ENCODE data around the gene MEA1. TPM values are rescaled to one million over a fixed set of nuclear protein-coding genes. Genes with fewer than 3 reads are reported as not detected.

MEA1 gene
- total RNA-seq, 4 donors from 2014 or later: 46.3 to 57.8 (median 52.0) TPM

DNA sequence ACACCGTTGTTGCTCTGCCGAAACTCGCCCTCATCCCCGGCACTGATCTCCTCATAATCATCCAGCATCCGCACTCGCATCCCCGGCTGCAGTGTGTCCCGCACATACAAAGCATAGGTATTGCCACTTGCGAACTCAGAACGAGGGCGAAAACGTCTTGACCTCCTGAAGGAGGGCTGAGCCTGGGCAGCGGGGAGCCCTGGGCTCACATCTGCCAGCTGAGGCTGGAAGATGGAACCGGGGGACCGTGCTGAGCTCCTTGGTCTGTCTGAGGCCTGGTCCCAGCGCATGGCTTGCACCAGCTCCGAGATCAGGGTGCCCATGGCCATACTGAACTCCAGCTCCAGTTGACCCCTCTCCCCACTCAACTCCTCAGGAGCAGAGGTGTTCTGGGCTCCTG lies 37.2 kb upstream of the MEA1 start:
- TF ChIP-seq, protein P1, sequence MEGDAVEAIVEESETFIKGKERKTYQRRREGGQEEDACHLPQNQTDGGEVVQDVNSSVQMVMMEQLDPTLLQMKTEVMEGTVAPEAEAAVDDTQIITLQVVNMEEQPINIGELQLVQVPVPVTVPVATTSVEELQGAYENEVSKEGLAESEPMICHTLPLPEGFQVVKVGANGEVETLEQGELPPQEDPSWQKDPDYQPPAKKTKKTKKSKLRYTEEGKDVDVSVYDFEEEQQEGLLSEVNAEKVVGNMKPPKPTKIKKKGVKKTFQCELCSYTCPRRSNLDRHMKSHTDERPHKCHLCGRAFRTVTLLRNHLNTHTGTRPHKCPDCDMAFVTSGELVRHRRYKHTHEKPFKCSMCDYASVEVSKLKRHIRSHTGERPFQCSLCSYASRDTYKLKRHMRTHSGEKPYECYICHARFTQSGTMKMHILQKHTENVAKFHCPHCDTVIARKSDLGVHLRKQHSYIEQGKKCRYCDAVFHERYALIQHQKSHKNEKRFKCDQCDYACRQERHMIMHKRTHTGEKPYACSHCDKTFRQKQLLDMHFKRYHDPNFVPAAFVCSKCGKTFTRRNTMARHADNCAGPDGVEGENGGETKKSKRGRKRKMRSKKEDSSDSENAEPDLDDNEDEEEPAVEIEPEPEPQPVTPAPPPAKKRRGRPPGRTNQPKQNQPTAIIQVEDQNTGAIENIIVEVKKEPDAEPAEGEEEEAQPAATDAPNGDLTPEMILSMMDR (IDR thresholded peaks at IDR 0.05; ENCODE audit: low read depth): no peak

DNA sequence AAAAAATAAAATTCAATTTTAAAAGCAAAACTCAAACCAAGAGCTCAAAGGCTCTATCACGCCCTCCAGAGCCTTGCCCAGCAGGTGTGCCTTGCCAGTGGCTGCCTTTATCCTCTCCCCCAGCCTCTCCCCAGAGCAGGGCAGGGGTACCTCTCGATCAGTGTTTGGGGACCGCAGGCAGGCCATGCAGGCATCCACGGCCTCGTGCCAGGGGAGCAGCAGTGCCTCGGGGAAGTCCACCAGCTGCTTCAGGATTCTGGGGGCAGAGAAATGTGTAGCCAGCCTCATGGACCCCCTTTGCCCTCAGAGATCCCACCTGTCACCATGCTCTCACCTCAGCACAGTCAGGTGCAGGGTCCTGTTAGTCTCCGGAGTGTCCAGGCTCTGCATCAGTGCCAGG lies 34.3 kb upstream of the MEA1 start:
- TF ChIP-seq, protein P1 (IDR thresholded peaks at IDR 0.05; ENCODE audit: low read depth): no peak

DNA sequence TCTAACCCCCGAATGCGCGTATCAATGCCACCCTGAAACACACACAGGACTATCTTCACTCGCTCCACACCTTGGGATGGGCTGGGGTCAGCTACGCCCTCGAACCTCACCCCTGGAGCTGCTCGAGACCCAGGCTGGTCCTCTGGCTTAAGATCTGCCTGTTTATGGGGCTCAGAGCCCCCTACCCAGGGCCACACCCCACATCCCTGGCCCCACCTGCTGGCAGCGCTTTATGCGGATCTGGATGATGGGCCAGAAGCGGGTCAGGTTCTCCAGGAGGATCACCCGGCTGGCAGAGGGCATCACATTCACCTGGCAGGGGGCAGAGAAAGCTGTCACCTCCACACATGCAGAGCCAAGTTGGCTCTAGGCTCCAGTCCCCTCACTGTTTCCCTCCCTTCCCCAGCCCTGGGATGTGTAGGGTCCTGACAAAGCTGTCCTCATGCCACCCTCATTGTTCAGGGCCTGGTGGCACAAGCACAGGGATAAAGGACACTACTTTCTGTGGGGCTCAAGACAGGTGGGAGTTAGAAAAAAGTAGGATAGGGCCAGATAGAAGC lies 31.7 kb upstream of the MEA1 start:
- TF ChIP-seq, protein P1 (IDR thresholded peaks at IDR 0.05; ENCODE audit: low read depth): no peak

DNA sequence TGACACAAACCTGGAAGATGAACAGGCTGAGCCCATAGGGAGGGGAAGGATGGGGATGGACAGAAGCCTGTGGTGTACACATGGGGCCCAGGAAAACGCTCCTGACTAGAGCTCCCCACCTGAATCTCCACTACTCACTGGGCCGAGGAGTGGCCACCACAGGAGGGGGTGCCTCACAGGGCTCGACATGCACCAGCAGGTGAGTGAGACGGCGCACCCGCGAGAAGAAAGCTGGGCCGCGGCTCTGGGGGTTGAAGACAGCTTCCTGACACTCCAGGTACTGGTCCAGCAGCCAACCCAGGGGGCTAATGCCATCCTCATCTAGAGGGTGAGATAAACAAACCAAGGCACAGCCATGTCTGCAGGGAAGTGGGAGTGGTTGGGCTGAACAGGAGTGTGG lies 29.6 kb upstream of the MEA1 start:
- TF ChIP-seq, protein P1 (IDR thresholded peaks at IDR 0.05; ENCODE audit: low read depth): no peak

DNA sequence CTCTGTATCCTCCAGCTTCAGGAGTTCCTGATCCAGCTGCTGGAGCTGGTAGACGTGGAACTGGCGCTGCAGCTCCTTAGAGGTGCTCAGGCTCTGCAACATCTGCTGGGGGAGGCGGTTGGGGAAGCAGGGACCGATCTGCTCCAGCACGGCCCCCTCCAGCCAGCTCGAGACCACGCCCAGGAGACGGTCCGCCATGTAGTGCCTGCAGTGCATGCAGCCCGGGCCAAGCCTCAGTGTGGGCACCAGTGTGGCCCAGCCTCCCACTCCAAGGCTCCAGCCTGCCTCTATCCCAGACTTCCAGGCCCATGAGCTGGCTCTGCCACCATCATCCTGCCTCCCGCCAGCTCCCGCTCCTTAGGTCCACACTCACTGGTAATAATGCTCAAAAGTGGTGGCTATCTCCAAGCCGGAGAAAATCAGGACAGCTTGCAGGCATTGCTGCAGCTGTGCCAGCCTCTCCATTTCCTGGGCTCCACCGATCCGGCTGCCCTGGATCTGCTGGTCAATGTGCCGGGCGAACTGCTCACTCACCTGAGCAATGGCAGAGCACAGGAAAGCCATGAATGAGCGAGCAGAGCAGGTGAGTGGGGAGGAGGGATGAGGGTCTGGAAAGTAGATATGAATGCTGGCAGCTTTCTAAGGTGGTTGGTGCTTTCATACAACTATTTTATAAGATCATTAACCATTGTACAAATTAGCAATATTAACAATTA lies 27.0 kb upstream of the MEA1 start:
- TF ChIP-seq, protein P1 (IDR thresholded peaks at IDR 0.05; ENCODE audit: low read depth): no peak

DNA sequence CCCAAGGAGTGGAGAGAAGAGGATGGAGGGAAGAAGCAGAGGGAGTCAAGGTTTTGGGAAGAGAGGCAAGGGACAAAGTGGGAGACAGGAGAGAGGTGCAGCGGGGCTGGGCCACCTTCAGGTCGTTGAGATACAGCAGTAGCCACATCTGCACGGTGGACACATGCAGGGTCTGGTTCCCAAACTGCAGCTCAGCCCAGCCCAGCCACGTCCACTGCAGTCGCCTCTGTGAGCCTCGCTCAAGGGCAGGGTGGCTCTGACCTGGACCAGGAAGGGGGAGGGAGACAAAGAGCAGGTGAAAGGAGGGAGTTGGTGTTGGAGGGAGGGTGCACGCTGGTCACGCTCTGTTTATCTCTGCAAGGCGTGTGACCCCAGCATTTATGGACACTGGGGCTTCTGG lies 25.0 kb upstream of the MEA1 start:
- TF ChIP-seq, protein P1 (IDR thresholded peaks at IDR 0.05; ENCODE audit: low read depth): no peak

DNA sequence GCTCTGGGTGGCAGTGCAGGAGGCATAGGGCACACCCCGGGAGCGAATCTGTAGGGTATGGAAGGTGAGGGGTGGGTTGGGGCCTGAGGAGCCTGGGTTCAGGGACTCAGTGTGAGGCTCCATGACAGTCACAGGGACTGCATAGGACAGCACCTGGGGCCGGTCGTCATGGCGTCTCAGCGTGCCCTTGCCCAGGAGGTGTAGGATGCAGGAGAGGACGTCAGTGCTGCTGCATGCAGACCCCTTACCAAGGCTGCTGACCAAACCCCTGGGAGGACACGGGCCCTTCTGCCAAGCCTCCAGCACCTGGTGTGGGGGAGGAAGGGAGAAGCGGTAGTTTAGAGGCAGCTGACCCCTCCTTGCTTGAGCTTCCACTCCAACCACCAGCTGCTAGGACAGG lies 24.0 kb upstream of the MEA1 start:
- TF ChIP-seq, protein P1 (IDR thresholded peaks at IDR 0.05; ENCODE audit: low read depth): no peak

Measured in subcutaneous adipose tissue (tissue), 4 donors.